ENCODE results near the gene TSPAN18. TPM values are rescaled to one million over a fixed set of nuclear protein-coding genes. Genes with fewer than 3 reads are reported as not detected.

The TSPAN18 gene
- polyA plus RNA-seq, 1 of the 3 experiments (the other 2 are of a cell fraction): 0.72 TPM

DNA sequence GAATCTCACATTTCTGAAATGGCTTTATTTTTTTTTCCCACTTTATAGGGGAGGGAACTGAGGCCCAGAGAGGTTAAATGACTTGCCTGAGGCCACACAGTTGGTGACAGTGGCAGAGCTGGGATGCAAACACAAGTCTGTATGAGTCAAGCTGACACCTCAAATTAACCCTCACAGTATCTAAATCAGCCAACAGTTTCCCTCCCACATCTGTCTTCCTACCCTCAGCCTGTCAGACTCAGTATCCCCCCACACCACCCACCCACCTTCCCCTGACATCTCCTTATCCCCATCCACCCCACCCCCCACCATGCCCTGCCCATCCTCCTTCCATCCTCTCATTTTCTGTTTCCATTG lies 128.7 kb downstream of the TSPAN18 start:
- H4K20me1 ChIP-seq (ENCODE audit: insufficient read depth): no peaks in the 10 kb centered on the region
- H3K9me2 ChIP-seq: no peaks in the 10 kb centered on the region
- H3K9ac ChIP-seq: no peak overlapping the region
- H3K4me2 ChIP-seq: no peak overlapping the region
- ChIA-PET POLR2A (no interaction called here), CTCF (interaction anchor here (0.6 to 1.4 kb wide), 3 partner anchors 13 to 80 kb away, joined by 3 read pairs; no protein-coding TSS in a partner anchor)
- no peaks in the 10 kb centered on the region for H3K9me3 ChIP-seq
- no peaks in the 10 kb centered on the region for H3K27me3 ChIP-seq (ENCODE audit: insufficient read depth)
- H3K36me3 ChIP-seq (replicated peaks in 1 of 2; ENCODE audit: control insufficient read depth in 1 of 2, insufficient read depth in 2 of 2, low read length in 1 of 2): no peaks in the 10 kb centered on the region
- no peaks in the 10 kb centered on the region for H3K79me2 ChIP-seq (ENCODE audit: insufficient read depth)
- peak overlapping the region in 1 of 2 experiments; percentile 50; a peak in 2 of 4 replicates for H3K27ac ChIP-seq (ENCODE audit: low read depth in 2 of 2, low read length in 1 of 2)
- no peak for TF ChIP-seq SIN3A (IDR thresholded peaks at IDR 0.05; ENCODE audit: borderline replicate concordance, low read depth, low read length)
- no peak for TF ChIP-seq RFX5 (IDR thresholded peaks at IDR 0.05; ENCODE audit: low read length)
- no peak for TF ChIP-seq CHD2 (IDR thresholded peaks at IDR 0.05; ENCODE audit: low read length, partially characterized antibody)
- TF ChIP-seq SMC3 (IDR thresholded peaks at IDR 0.05; ENCODE audit: low read depth, low read length): no peak
- TF ChIP-seq NRF1 (IDR thresholded peaks at IDR 0.05; ENCODE audit: low read depth, low read length): no peak
- TF ChIP-seq FOXM1 (IDR thresholded peaks at IDR 0.05; ENCODE audit: low read depth): no peak
- TF ChIP-seq, protein P1, sequence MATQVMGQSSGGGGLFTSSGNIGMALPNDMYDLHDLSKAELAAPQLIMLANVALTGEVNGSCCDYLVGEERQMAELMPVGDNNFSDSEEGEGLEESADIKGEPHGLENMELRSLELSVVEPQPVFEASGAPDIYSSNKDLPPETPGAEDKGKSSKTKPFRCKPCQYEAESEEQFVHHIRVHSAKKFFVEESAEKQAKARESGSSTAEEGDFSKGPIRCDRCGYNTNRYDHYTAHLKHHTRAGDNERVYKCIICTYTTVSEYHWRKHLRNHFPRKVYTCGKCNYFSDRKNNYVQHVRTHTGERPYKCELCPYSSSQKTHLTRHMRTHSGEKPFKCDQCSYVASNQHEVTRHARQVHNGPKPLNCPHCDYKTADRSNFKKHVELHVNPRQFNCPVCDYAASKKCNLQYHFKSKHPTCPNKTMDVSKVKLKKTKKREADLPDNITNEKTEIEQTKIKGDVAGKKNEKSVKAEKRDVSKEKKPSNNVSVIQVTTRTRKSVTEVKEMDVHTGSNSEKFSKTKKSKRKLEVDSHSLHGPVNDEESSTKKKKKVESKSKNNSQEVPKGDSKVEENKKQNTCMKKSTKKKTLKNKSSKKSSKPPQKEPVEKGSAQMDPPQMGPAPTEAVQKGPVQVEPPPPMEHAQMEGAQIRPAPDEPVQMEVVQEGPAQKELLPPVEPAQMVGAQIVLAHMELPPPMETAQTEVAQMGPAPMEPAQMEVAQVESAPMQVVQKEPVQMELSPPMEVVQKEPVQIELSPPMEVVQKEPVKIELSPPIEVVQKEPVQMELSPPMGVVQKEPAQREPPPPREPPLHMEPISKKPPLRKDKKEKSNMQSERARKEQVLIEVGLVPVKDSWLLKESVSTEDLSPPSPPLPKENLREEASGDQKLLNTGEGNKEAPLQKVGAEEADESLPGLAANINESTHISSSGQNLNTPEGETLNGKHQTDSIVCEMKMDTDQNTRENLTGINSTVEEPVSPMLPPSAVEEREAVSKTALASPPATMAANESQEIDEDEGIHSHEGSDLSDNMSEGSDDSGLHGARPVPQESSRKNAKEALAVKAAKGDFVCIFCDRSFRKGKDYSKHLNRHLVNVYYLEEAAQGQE (IDR thresholded peaks at IDR 0.05; ENCODE audit: low read depth, low read length): no peak
- TF ChIP-seq TAF1 (IDR thresholded peaks at IDR 0.05; ENCODE audit: borderline replicate concordance, low read depth, low read length): no peak
- TF ChIP-seq IRF3 (IDR thresholded peaks at IDR 0.05; ENCODE audit: low read depth, low read length): no peak
- TF ChIP-seq ZBTB33 (IDR thresholded peaks at IDR 0.05; ENCODE audit: borderline replicate concordance, low read depth): no peak
- TF ChIP-seq RXRA (IDR thresholded peaks at IDR 0.05; ENCODE audit: borderline replicate concordance, low read depth): no peak
- no peak for TF ChIP-seq MAX (IDR thresholded peaks at IDR 0.05; ENCODE audit: low read depth)
- no peak for TF ChIP-seq POLR2AphosphoS5 (IDR thresholded peaks at IDR 0.05; ENCODE audit: low read depth, low read length)
- TF ChIP-seq FOSL2 (IDR thresholded peaks at IDR 0.05; ENCODE audit: borderline replicate concordance, low read depth): no peak
- TF ChIP-seq MEF2A (IDR thresholded peaks at IDR 0.05; ENCODE audit: borderline replicate concordance, low read depth): no peak
- TF ChIP-seq PBX3 (IDR thresholded peaks at IDR 0.05): no peak
- TF ChIP-seq CTCF (IDR thresholded peaks at IDR 0.05): no peak
- no peak for TF ChIP-seq GATA2 (CRISPR knock-in tag; IDR thresholded peaks at IDR 0.05)
- TF ChIP-seq ELF1 (IDR thresholded peaks at IDR 0.05): no peak
- no peak for TF ChIP-seq GABPA (IDR thresholded peaks at IDR 0.05; ENCODE audit: low read depth)
- no peak overlapping the region for H3K4me3 ChIP-seq (ENCODE audit: low read depth in 2 of 2, low read length in 1 of 2)
- peak overlapping the region; percentile 27; the same call in 1 of the 2 replicates for H2AFZ ChIP-seq (ENCODE audit: low read depth)
- H3K4me1 ChIP-seq (ENCODE audit: control insufficient read depth in 1 of 2, insufficient read depth in 2 of 2, low read depth in 1 of 2, low read length in 1 of 2): peaks cover 5 to 43% of the 10 kb centered on the region in 2 experiments; a peak in 2 of 4 replicates
- DNase-seq: no peak
- H3F3A ChIP-seq (replicated peaks; ENCODE audit: insufficient read depth): peaks cover 5% of the 10 kb centered on the region
